Activated CD4-positive, alpha-beta T cell treated with anti-CD3 and anti-CD28 coated beads for 24 hours (primary cell): ENCODE measurements around the gene PRKN.

ENCODE experiments used
- DNase-seq, 2 donors: peaks; one replicate each; pipeline ENCODE4 v3.0.0-alpha.2; 2020; ENCODE audit warnings: low read depth in 2 of 2

PRKN gene

DNA sequence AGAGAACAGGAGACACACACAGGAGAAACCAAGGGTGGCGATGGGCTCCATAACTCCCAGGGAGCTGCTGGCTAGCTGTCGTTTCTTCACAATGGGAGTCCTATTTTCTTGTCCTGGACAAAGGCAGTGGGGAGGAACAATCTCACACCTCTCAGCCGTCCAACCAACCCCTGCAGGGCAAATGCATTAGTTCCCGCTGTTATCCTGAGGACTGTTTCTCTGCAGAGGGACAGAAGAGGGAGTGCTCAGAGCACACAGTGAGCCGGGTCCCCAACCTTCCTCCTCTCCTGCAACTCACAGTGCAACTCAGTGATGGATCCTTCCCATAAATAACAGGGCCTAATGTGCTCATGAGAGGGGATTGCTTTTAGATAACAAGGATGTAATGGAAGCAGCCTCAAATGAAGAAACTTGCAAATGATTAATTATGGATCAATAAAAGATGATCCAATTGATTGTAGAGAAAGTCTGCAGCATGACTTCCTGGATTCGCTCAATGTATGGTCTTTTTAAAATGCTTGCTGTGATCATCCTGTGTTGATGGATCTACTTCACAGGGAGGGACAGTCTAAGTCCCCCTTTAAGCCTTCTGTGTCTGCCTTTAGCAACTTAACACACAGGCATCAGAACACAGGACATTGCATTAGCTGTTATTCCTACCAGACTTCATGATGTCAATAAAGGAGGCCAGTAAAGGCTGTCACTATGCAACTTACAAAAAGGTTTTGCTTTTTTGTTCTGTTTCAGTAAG lies 1000.3 kb downstream of the PRKN start:
- no peak for DNase-seq

DNA sequence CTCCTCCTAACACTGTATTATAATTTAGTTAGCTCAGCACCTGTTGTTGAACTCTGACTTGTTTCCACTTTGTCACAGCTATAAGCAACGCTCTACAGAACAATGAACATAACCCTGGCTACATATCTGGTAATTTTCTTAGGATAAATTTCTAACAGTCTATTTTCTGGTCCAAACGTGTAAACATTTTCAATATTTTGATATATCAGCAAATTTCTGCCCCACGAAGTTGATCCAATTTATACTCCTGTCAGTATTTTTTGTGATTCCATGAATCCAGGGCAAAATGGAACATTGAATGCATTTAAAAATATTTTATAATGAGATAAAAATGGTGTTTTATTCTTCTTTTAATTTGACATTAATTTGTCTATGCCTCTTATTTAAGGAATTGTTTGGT lies 1005.2 kb downstream of the PRKN start:
- DNase-seq, result no peak

DNA sequence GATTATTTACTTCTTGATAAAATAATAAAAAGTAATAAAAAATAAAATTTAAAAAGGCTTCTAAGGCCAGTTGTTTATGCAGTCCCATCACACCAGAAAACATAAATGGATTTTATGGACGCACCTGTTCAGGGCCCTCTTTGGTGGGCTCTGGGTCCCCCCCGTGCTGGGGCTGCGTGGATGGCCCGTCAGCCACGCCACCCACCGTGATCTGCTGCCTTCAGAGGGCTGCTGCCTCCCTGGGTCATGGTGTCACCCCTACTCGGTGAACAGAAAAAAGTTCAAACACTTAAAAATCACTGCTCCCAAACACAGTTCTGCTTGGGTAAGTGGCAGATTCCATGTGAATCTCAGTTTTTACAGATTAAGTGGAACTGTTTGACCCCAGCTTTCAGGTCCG lies 1006.1 kb downstream of the PRKN start:
- no peak for DNase-seq

DNA sequence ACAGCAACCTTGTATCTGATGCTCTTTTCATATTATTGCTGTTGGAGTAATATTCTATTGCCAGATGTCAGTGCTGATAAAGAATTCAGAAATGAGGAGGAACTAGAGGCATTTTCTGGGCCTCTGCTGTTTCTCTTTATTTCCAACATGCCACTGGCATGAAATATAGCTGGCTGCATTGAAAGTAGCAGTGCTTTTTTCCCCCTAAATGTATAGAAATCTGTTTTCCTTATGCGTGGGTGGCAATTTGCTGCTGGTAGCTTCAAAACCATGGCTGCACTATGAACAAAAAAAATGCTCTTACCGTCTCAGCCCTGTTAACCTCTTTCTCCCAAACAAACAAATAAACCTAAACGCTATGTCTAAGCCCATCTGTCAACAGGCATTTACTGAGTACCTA lies 1011.4 kb downstream of the PRKN start:
- DNase-seq, result no peak

DNA sequence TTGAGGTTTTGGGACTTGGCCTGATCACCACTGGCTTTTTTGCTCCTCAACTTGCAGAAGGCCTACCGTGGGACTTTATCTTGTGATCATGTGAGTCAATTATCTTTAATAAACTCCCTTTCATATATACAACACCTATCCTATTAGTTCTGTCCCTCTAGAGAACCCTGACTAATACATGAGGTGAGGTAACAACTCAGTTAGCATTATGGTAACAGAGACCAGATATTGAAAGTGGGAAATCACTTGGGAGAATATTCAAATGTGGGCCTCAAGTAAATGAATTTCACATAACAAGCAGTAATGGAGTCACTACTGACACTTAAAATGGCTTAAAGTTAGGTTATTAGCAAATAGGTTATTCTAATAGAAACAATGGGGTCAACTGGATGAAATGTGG lies 1015.6 kb downstream of the PRKN start:
- no peak for DNase-seq

DNA sequence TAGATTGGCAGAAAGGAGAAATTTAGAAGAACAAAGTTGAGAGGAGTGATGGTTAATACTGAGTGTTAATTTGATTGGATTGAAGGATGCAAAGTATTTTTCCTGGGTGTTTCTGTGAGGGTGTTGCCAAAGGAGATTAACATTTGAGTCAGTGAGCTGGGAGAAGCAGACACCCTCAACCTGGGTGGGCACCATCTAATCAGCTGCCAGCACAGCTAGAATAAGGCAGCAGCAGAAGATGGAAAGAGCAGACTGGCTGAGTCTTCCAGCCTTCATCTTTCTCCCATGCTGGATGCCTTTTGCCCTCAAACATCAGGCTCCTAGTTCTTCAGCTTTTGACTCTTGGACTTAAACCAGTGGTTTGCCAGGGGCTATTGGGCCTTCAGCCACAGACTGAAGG lies 1016.1 kb downstream of the PRKN start:
- no peak for DNase-seq

DNA sequence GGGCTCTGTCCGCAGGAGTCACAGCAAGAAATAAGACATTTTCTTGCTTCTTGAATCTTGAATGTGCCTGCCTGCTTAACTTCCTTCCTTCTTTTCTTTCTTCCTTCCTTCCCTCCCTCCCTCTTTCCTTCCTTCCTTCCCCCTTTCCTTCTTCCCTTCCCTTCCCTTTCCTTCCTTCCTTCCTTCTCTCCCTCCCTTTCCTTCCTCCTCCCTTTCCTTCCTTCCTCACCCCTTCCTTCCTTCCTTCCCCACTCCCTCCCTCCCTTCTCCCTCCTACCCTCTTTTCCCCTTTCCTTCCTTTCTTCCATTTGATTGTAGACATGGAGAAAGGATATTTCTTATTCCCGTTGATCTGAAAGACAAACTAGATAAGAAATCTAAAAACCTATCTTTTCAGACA lies 1016.9 kb downstream of the PRKN start:
- no peak for DNase-seq

DNA sequence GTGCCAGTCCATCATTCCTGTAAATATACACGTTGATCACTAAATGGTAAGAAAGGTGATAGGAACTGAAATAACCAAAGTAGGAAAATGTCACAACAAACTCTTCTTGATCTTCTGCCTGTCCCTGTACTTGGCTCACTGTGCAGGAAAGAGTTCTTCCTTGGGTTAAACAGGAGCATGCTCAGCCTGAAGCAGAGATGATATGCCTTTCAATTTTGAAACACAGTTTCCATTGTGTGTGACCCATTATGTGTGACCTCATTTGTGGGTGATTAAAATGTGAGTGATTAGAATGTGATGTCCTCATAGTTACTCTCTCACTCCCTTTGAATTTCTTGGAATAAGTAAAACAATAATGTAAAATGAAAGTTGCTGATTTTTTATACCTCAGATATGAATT lies 1026.5 kb downstream of the PRKN start:
- no peak for DNase-seq

DNA sequence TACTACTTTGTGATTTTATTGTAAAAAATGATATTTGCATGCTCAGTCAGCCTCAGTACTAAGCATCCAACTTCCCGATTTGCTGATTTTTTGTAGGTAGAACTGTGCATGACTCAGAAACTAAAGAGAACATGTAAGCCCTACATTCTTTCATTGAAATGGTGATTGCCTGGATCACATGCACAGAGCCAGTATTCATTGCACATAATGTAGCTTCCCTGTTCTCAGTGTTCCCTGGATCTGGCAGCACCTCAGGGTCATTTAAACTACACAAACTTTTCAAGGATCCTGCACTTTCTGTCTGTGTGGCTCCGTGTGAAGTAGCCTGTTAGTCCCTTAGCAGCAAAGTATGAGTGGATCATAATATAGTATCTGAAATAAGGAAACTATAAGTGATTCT lies 1030.8 kb downstream of the PRKN start:
- no peak for DNase-seq

DNA sequence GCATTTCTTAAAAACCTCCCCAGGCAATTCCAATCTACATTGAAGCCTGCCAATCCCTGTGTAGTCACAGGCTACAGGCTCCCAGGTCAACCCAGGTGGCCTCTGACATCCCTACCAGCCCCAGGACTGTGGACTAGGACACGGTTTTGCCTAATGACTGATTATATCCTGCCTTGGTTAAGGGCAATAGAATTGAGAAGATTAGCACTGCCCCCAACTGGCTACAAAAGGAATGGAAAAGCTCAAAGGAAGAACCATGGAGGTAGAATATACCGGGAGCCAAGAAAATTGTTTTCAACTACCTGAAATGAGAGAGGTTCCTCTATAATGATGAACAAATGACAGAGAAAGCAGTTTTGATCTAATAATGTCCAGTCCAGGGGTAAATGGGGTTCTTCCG lies 1032.6 kb downstream of the PRKN start:
- DNase-seq, result no peak

DNA sequence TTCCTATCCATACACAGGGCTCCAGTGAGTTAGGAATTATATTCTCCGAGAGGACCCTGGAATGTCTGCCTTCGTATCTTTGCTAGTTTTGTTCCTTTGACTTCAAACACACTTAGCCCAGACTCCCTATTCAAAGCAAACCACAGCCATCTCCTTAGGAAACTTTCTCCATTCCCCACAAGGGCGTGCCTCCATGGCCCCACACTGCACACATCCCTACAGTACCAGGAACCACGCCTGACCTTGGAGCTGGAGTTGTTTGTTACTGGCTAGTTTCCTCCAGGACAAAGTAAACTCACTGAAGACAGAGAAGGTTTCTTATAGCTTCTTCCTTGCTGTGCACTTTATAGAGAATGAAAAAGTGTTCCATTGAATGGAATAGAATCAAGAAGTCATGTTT lies 1040.9 kb downstream of the PRKN start:
- no peak for DNase-seq

DNA sequence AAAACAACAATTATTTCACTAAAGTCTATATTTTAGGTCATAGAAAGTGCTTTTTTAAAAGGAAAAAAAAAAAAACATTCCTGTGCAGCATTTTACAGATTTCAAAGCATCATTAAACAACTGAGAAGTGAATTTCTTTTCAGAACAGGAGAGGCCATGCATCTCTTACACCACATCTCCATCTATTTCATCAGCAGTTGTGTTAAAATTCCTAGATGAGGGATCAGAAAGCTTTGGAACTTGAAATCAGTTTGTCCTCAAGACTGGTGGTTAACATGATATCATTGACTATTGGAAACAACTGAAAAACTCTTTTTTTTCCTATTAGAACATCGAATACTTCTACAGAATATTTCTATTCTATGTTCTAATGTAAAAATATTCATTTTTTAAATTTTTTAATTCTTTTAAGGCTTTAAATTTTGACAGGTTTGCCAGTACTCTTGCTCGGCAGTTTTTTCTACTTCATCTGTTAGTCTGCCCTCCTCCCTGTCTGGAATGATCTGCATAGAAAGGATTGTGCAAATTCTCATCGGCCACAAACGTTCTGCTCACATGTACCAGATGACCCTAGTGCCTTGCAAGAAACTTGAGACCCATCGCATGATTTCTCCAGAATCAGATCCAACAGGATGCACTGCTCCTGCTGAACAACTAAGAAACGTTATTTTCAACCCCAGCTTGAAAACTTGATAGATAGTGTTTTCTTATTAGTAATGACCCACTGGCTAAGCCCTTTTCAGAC lies 1042.7 kb downstream of the PRKN start:
- no peak for DNase-seq

DNA sequence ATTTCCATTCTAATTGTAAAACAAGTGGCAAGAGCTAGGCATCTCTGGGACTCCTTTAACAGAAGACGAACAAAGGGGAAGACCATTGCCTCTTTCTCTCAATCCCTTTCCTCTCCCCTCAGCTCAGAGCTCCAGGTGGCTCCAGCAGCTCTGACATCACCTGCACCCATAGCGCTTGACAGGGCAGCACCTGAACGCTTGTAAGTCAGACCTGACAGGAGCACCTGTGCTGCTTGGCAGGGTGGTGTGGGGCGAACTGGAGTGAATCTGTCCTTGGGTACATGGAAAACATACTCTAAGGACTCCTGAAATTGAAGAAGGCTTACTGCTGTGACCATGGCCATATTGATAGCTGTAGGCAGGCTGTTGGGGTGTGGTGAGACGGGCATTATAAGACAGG lies 1044.2 kb downstream of the PRKN start:
- DNase-seq, result no peak

DNA sequence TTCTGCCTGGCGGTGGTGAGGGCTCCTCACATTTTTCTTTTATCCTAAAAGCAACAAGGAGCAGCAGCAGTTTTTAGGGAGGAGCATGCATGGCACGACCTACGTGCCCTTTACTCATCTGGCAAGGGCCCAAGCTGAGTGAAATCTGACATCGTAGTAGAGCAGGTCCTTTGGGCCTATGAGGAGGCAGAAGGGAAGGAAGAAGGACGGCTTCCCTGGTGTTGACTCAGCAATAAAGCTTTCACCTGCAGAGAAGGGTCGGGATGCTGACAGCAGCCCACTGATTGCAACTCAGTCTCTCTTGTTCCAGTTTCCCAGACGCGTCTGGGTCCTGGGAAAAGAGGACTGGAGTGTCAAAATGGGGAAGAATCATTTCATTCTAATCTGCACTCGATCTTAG lies 1044.6 kb downstream of the PRKN start:
- no peak for DNase-seq

DNA sequence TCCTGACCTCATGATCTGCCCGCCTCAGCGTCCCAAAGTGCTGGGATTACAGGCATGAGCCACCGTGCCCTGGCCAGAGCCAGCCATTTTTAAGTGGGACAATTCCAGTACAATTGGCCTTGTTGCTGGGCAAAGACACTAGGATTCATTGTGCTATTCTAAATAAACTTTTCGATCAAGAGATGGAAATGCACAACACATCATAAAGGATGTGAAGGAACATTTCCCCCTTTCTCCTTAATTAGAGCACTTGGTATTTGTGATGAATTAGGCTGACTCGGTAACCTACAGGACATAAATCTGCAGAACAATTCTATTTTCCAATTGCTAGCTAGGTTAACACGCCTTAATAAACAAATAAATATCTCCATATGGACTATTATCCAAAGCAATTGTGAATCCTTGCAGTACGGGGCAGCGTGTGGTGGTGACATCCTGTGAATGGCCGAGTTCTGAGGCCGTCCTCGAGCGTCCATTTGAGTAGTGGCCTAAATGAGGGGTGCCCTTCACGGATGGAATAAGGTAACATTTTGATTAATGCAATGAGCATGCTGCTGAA lies 1047.5 kb downstream of the PRKN start:
- no peak for DNase-seq

DNA sequence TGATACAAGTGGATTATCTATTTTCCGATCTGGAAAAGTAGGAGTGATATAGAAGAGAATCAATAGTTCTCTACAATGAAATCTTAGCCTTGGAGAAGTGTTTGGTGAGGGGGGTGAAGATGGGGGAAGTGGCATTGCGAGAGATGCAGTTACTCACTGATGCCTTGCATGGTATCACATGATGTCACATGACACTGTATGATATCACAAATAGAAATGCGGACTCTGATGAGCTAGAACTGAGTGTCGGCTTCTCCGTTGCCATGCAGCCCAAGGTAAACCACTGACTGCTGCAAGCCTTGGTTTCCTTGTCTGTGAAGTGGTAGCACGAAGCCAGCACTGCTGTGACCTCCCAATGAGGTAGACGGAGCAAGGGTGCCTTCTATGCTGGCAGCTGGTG lies 1050.4 kb downstream of the PRKN start:
- DNase-seq, result no peak

DNA sequence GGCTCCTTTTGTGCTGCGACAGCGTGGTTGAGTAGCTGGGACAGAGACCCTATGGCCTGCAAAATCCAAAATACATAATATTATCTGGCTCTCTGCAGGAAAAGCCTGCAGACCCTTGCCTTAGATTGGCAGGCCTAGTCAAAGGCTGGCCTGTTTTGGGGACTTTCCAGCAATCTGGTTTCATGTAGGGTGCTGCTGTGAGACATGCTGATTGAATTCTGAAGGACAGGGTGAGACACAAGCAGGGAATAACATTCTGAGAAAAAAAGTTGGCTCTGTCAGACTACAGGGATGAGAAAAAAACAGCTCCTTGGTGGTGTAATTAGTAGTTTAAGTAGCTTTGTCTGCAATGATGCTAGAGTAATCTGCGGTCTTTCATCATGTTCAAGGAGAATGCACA lies 1051.0 kb downstream of the PRKN start:
- DNase-seq, result no peak

DNA sequence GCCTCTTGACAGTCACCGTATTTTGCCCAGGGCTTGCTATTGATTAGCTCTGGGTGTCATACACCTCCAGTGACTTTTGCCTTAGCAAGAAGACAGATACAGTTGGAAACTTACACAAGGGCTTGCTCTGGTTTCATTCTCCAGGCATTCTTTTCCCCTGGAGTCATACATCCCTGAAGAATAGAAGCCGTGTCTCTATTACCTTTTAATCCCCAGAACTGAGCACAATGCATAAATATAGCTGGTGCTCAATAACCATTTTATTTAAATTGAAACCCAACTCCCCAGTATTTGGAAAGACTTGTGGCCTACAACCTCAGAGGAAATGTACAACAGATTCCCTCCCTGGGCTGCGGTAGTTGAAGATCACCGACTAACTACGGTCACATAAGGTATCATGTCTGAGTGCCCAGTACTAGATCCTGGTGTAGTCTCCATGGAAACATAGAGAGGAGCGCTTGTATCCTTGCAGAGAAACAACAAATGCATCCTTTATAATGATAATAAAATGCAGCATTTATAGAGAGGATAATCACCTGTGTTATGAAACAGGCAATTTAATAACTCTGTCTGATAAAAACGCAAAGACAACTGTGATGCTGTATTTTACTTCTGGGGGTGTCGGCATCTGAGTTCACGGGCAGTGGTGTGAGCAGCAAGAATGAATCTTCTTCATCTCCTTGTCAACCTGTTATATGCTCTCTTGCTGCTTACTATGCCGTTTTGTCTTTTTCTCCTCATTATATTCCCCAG lies 1052.5 kb downstream of the PRKN start:
- no peak for DNase-seq

DNA sequence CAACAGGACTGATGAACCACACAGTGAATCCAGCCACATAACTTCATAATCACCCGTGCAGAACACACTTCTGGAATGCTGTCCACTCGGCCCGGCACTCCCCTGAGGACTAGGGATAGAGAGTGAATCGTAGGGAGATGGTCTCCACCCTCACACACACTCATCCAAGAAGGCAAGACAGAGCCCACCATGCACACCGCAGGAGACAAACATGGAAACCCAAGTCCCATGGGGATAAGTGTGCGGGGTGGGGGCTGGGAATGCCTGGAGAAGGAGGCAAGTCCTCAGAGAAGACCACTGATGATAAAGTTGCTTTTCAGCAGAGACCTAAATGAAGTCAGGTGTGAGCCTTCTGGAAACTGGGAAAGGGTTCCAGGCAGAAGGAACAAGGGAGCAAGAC lies 1054.5 kb downstream of the PRKN start:
- DNase-seq, result no peak

DNA sequence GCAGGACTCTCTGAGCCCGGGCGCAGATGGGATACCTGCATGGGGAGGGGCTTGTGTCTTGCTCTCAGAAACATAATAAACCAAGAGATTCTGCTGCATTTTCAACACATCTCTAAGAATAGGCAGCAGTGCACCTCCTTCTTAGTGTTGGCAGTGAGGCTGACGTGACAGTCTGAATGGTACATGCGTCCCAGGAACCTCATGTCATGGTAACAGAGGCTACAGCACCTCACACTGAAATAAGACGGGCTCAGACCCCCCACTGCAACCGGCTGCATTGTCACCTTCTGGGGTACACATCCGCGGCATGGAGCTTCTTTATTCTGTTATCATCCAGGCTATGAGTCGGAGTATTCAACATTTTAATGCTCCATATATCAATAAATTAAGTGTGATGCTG lies 1056.4 kb downstream of the PRKN start:
- no peak for DNase-seq

DNA sequence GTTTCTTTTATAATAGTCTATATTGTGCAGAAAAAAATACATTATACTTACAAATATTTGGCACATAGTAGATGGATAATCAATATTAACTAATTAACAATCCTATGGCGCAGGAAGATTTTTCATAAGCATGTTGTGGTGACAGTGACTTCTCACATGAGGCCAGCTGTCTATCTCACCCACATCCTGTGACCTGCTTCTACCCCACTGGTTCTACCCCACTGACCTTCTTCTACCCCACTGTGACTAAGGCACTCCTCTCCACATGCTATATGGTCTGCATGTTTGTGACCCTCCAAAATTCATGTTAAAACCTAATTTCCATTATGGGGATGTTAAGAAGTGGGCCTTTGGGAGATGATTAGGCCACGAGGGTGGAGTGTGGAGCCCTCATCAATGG lies 1058.9 kb downstream of the PRKN start:
- DNase-seq, result no peak

DNA sequence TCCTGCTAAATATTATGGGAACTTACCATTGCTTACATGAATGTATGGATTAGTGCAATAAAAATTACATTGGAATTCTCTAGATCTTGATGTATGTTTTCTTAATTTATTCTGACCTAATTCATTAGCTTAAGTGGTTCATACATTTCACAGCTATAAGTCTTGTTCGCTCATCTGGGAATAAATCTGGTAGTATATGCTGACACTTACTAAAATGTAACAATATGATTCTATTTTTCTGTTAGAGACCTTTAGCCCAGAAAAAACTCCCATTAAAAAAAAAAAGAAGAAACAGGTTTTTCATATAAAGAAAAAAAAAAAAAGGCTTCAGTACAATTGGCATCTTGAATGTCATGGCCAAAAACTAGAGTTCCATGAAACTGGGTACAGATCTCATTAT lies 1059.6 kb downstream of the PRKN start:
- no peak for DNase-seq

DNA sequence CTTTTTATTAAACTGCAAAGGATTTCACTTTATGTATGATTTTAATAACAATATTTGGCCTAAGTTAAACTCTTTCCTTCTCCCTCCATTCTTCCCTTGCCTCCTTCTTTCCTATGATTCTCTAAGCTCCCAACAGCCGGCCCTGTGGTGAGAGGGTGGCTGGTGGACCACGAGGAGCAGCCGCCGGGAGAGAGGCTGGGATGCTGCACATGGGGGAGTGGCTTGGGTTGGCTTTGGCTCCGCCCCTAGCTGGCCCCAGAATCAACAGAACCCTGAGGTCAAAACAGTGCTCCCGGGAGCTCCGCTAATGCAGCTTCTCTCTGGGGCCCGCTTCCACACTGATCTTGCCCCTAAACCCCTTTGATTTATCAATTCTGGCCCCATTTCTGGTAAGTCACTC lies 1063.9 kb downstream of the PRKN start:
- DNase-seq, result no peak
